IMR-90 (cell line): ENCODE results near the gene GLMN. TPM values are rescaled to one million over a fixed set of nuclear protein-coding genes. Genes with fewer than 3 reads are reported as not detected.

Experiments used
- ATAC-seq: fragments of 200-7000 bp; cut with Tn5 transposase; 2 replicates; pipeline ENCODE4 v1.9.1; 2020; ENCODE audit warnings: low read depth, mild to moderate bottlenecking, moderate library complexity
- BruUV-seq: library from RNA; stranded (reverse); fragments of 400-500 nt; replicated peaks from 2 replicates; lab custom pipeline; 2021; lab: Mats Ljungman, UMichigan
- CTCF ChIA-PET: fragments of 300-600 bp; formaldehyde crosslinking; extraction: SDS; loops from one replicate; lab custom pipeline; 2021; ENCODE audit warnings: antibody characterized with exemption; lab: Yijun Ruan, JAX
- POLR2A ChIA-PET: fragments of 300-600 bp; sonication (Branson Sonifier 250); formaldehyde crosslinking; loops from one replicate; lab custom pipeline; 2022; ENCODE audit warnings: antibody characterized with exemption; ENCODE audit not compliant: unreplicated experiment; lab: Charles Lee
- DNase-seq: peaks from one replicate; pipeline ENCODE4 v3.0.0; 2013
- H2AFZ ChIP-seq: replicated peaks from 2 replicates; pipeline ENCODE3; 2013; ENCODE audit warnings: low read length, mild to moderate bottlenecking; ENCODE audit not compliant: poor library complexity
- H2AK5ac ChIP-seq: 2 replicates; pipeline ENCODE4 v1.6.1; 2013; ENCODE audit warnings: low read depth, low read length, inconsistent platforms
- H2AK9ac ChIP-seq: replicated peaks from 2 replicates; pipeline ENCODE3; 2013; ENCODE audit warnings: mild to moderate bottlenecking, low read depth, low read length, moderate library complexity; ENCODE audit not compliant: poor library complexity
- H2BK120ac ChIP-seq: 2 replicates; pipeline ENCODE4 v1.6.1; 2013; ENCODE audit warnings: low read depth, low read length, inconsistent platforms
- H2BK15ac ChIP-seq: 3 replicates; pipeline ENCODE4 v1.6.1; 2013; ENCODE audit warnings: low read depth, low read length, inconsistent platforms
- H2BK20ac ChIP-seq: 2 replicates; pipeline ENCODE4 v1.6.1; 2013; ENCODE audit warnings: low read depth, mild to moderate bottlenecking, inconsistent platforms, low read length, moderate library complexity
- H2BK5ac ChIP-seq: 2 replicates; pipeline ENCODE4 v1.6.1; 2013; ENCODE audit warnings: mild to moderate bottlenecking, low read depth, low read length, inconsistent platforms; ENCODE audit not compliant: poor library complexity, severe bottlenecking
- H3K14ac ChIP-seq: replicated peaks from 2 replicates; pipeline ENCODE4 v1.6.1; 2013; ENCODE audit warnings: low read depth, low read length, inconsistent platforms
- H3K18ac ChIP-seq: 2 replicates; pipeline ENCODE4 v1.6.1; 2013; ENCODE audit warnings: low read depth, low read length, control low read depth
- H3K23ac ChIP-seq: 2 replicates; pipeline ENCODE4 v1.6.1; 2013; ENCODE audit warnings: low read depth, low read length, inconsistent platforms
- H3K27ac ChIP-seq: 2 replicates; pipeline ENCODE4 v1.5.1; 2013; ENCODE audit warnings: mild to moderate bottlenecking, control low read depth, low read length; ENCODE audit not compliant: insufficient read depth
- H3K27me3 ChIP-seq: 2 replicates; pipeline ENCODE4 v1.6.1; 2013; ENCODE audit warnings: low read length; ENCODE audit not compliant: control insufficient read depth, insufficient read depth
- H3K36me3 ChIP-seq: 2 replicates; pipeline ENCODE4 v1.6.1; 2013; ENCODE audit warnings: low read length, mixed read lengths; ENCODE audit not compliant: control insufficient read depth, insufficient read depth
- H3K4ac ChIP-seq: 2 replicates; pipeline ENCODE4 v1.6.1; 2013; ENCODE audit warnings: low read depth, low read length, inconsistent platforms
- H3K4me1 ChIP-seq: 2 replicates; pipeline ENCODE4 v1.6.1; 2013; ENCODE audit warnings: low read length, mixed read lengths; ENCODE audit not compliant: control insufficient read depth, insufficient read depth
- H3K4me2 ChIP-seq: 2 replicates; pipeline ENCODE4 v1.6.1; 2013; ENCODE audit warnings: low read depth, mild to moderate bottlenecking, control low read depth, low read length, moderate library complexity
- H3K4me3 ChIP-seq: 2 replicates; pipeline ENCODE4 v1.5.1; 2013; ENCODE audit warnings: low read depth, mild to moderate bottlenecking, control low read depth, low read length, moderate library complexity; ENCODE audit not compliant: insufficient read depth
- H3K56ac ChIP-seq: 2 replicates; pipeline ENCODE4 v1.6.1; 2013; ENCODE audit warnings: low read length, inconsistent platforms; ENCODE audit not compliant: insufficient read depth; ENCODE audit errors: extremely low read depth
- H3K79me1 ChIP-seq, 2 experiments: 2 replicates each; pipeline ENCODE4 v1.6.1; 2013; ENCODE audit warnings: low read length in 2 of 2, inconsistent platforms in 1 of 2, low read depth in 1 of 2
- H3K9ac ChIP-seq: 2 replicates; pipeline ENCODE4 v1.6.1; 2013; ENCODE audit warnings: low read depth, low read length, control low read depth
- H3K9me1 ChIP-seq: 2 replicates; pipeline ENCODE4 v1.6.1; 2013; ENCODE audit warnings: low read length, inconsistent platforms; ENCODE audit not compliant: insufficient read depth
- H3K9me3 ChIP-seq: 2 replicates; pipeline ENCODE4 v1.6.1; 2013; ENCODE audit warnings: low read length; ENCODE audit not compliant: control insufficient read depth, insufficient read depth
- H4K20me1 ChIP-seq: 2 replicates; pipeline ENCODE4 v1.6.1; 2013; ENCODE audit warnings: low read length, inconsistent platforms; ENCODE audit not compliant: insufficient read depth
- H4K5ac ChIP-seq: 2 replicates; pipeline ENCODE4 v1.6.1; 2013; ENCODE audit warnings: mild to moderate bottlenecking, low read depth, low read length, control low read depth
- H4K8ac ChIP-seq, 2 experiments: 2 replicates each; pipeline ENCODE4 v1.6.1; 2013; ENCODE audit warnings: low read depth in 2 of 2, low read length in 2 of 2, control low read depth in 1 of 2, inconsistent platforms in 1 of 2
- H4K91ac ChIP-seq: 2 replicates; pipeline ENCODE4 v1.6.1; 2013; ENCODE audit warnings: low read depth, low read length, inconsistent platforms; ENCODE audit not compliant: insufficient read depth
- BHLHE40 ChIP-seq: fragments of 150-350 bp; IDR thresholded peaks from 2 replicates; pipeline ENCODE4 v1.6.1; 2016; ENCODE audit warnings: mild to moderate bottlenecking, low read depth, low read length
- CEBPB ChIP-seq: IDR thresholded peaks from 2 replicates; pipeline ENCODE4 v1.6.1; 2012; ENCODE audit warnings: low read depth, low read length, improper control_type of control experiment
- CHD1 ChIP-seq: IDR thresholded peaks from 2 replicates; pipeline ENCODE4 v1.6.1; 2012; ENCODE audit warnings: low read depth, low read length, improper control_type of control experiment
- FOS ChIP-seq: fragments of 150-350 bp; IDR thresholded peaks from 2 replicates; pipeline ENCODE4 v1.6.1; 2016; ENCODE audit warnings: low read depth, low read length
- MAFK ChIP-seq: IDR thresholded peaks from 2 replicates; pipeline ENCODE4 v1.6.1; 2012; ENCODE audit warnings: low read depth, low read length, improper control_type of control experiment
- MAZ ChIP-seq: IDR thresholded peaks from 2 replicates; pipeline ENCODE4 v1.6.1; 2012; ENCODE audit warnings: low read depth, mild to moderate bottlenecking, low read length, improper control_type of control experiment, moderate library complexity, borderline replicate concordance
- MXI1 ChIP-seq: IDR thresholded peaks from 2 replicates; pipeline ENCODE4 v1.6.1; 2012; ENCODE audit warnings: low read depth, mild to moderate bottlenecking, low read length, moderate library complexity, borderline replicate concordance
- POLR2A ChIP-seq: IDR thresholded peaks from 2 replicates; pipeline ENCODE4 v1.6.1; 2012; ENCODE audit warnings: mild to moderate bottlenecking, low read depth, low read length
- RAD21 ChIP-seq: IDR thresholded peaks from 2 replicates; pipeline ENCODE4 v1.6.1; 2012; ENCODE audit warnings: low read length, improper control_type of control experiment
- RCOR1 ChIP-seq: IDR thresholded peaks from 2 replicates; pipeline ENCODE4 v1.6.1; 2012; ENCODE audit warnings: mild to moderate bottlenecking, low read length, improper control_type of control experiment; ENCODE audit not compliant: insufficient replicate concordance
- RFX5 ChIP-seq: IDR thresholded peaks from 2 replicates; pipeline ENCODE4 v1.8.0; 2012; ENCODE audit warnings: low read depth, mild to moderate bottlenecking, low read length, moderate library complexity
- SMC3 ChIP-seq: fragments of 150-350 bp; IDR thresholded peaks from 2 replicates; pipeline ENCODE4 v1.6.1; 2016; ENCODE audit warnings: low read depth, mild to moderate bottlenecking, antibody characterized with exemption, low read length, moderate library complexity
- WGBS, 2 experiments: methylation state at CpG; one replicate each; pipeline versions ENCODE4 v1.1.5 to v1.1.7; 2013; ENCODE audit warnings: missing lambda C conversion rate in 2 of 2; ENCODE audit not compliant: insufficient read length in 1 of 2; ENCODE audit errors: extremely low coverage in 2 of 2; 5-methylcytosine and 5-hydroxymethylcytosine counted together
- dilution Hi-C: fragments of 300-500 bp; cut with HindIII; formaldehyde crosslinking; loops from one replicate; pipeline ENCODE4 v1.14.3; 2018; ENCODE audit warnings: low sequenced_read_pairs; ENCODE audit not compliant: unreplicated experiment
- in situ Hi-C: fragments of 300-500 bp; cut with MboI; formaldehyde crosslinking; loops from 3 replicates; pipeline ENCODE4 v1.14.3; 2019; ENCODE audit warnings: low sequenced_read_pairs, inconsistent platforms, mixed read lengths
- intact Hi-C: fragments of 100-400 bp; cut with micrococcal nuclease; formaldehyde crosslinking; loops from 2 replicates; pipeline ENCODE4 v1.10.0; 2022
- polyA plus RNA-seq, 3 experiments: library from polyadenylated mRNA; depleted of rRNA; stranded (reverse); fragments of >200 nt; gene quantifications; 2 replicates each; pipeline ENCODE4 v1.2.3, GENCODE V29; 2012; ENCODE audit warnings: low replicate concordance in 1 of 3
- total RNA-seq: library from RNA; depleted of rRNA; stranded (reverse); fragments of >200 nt; gene quantifications from 2 replicates; pipeline ENCODE4 v1.2.3, GENCODE V29; 2012
- TF ChIP-seq, protein P1 (sequence below): conservative IDR thresholded peaks from 2 replicates; pipeline ENCODE4 v1.5.1; 2012; ENCODE audit warnings: mild to moderate bottlenecking, low read depth, low read length, improper control_type of control experiment
- TF ChIP-seq, protein P2 (sequence below): fragments of 150-350 bp; IDR thresholded peaks from 2 replicates; pipeline ENCODE4 v1.6.1; 2016; ENCODE audit warnings: low read depth, mild to moderate bottlenecking, low read length, moderate library complexity, borderline replicate concordance
- TF ChIP-seq, protein P3 (sequence below): fragments of 150-350 bp; IDR thresholded peaks from 2 replicates; pipeline ENCODE4 v1.6.1; 2017; ENCODE audit warnings: mild to moderate bottlenecking, antibody characterized with exemption, low read length, low read depth

The GLMN gene
- total and polyA plus RNA-seq, 2 of the 4 experiments (the other 2 are of a cell fraction): 4.1 to 4.7 TPM

DNA sequence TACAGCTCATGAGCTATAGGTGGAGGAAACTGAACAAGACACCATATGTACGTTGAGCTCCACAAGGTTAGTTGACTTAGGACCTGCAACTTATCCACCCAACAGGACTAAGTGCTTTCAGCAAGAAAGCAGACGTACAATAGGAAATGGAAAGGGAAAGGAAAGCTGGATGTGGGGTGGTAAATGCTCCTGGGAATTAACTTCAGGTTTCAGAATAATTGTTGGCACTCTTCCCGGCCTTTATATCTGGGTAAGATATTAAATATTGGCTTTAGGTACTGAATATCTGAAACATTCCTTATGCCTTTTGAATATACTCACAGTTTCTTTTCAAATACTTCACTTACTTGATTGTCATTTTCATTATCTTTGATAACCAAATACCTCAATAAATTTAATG lies 36.3 kb downstream of the GLMN start:
- TF ChIP-seq POLR2A (no peak), CHD1 (no peak), CEBPB (no peak), FOS (no peak), MAZ (no peak), MXI1 (no peak), RCOR1 (no peak), RAD21 (no peak), MAFK (no peak), SMC3 (no peak), RFX5 (no peak), BHLHE40 (no peak)
- TF ChIP-seq, protein P1, sequence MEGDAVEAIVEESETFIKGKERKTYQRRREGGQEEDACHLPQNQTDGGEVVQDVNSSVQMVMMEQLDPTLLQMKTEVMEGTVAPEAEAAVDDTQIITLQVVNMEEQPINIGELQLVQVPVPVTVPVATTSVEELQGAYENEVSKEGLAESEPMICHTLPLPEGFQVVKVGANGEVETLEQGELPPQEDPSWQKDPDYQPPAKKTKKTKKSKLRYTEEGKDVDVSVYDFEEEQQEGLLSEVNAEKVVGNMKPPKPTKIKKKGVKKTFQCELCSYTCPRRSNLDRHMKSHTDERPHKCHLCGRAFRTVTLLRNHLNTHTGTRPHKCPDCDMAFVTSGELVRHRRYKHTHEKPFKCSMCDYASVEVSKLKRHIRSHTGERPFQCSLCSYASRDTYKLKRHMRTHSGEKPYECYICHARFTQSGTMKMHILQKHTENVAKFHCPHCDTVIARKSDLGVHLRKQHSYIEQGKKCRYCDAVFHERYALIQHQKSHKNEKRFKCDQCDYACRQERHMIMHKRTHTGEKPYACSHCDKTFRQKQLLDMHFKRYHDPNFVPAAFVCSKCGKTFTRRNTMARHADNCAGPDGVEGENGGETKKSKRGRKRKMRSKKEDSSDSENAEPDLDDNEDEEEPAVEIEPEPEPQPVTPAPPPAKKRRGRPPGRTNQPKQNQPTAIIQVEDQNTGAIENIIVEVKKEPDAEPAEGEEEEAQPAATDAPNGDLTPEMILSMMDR: no peak
- TF ChIP-seq, protein P2, sequence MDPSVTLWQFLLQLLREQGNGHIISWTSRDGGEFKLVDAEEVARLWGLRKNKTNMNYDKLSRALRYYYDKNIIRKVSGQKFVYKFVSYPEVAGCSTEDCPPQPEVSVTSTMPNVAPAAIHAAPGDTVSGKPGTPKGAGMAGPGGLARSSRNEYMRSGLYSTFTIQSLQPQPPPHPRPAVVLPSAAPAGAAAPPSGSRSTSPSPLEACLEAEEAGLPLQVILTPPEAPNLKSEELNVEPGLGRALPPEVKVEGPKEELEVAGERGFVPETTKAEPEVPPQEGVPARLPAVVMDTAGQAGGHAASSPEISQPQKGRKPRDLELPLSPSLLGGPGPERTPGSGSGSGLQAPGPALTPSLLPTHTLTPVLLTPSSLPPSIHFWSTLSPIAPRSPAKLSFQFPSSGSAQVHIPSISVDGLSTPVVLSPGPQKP: no peak
- TF ChIP-seq, protein P3, sequence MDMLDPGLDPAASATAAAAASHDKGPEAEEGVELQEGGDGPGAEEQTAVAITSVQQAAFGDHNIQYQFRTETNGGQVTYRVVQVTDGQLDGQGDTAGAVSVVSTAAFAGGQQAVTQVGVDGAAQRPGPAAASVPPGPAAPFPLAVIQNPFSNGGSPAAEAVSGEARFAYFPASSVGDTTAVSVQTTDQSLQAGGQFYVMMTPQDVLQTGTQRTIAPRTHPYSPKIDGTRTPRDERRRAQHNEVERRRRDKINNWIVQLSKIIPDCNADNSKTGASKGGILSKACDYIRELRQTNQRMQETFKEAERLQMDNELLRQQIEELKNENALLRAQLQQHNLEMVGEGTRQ: no peak

More for the DNA sequence above, 36.3 kb downstream of the GLMN start:
- CTCF ChIA-PET: interaction anchor here (0.6 kb wide), 2 partner anchors 48 to 515 kb away, joined by 3 read pairs; no protein-coding TSS in a partner anchor
- Histone ChIP-seq H2AFZ (no peak overlapping the region), H2AK5ac (no peak overlapping the region), H4K5ac (no peak overlapping the region), H2BK5ac (no peak overlapping the region), H2BK15ac (no peak overlapping the region), H2BK120ac (no peak overlapping the region), H3K18ac (no peak overlapping the region), H3K23ac (no peak overlapping the region), H4K20me1 (no peaks in the 10 kb centered on the region; the same call in 1 of the 2 replicates), H3K4ac (no peak overlapping the region), H4K8ac (no peak overlapping the region), H3K9ac (no peak overlapping the region), H3K4me3 (no peak overlapping the region), H3K79me1 (no peaks in the 10 kb centered on the region), H3K27ac (no peak overlapping the region), H3K4me1 (no peaks in the 10 kb centered on the region), H4K91ac (no peak overlapping the region), H3K56ac (no peak overlapping the region), H3K4me2 (no peak overlapping the region), H3K9me3 (no peaks in the 10 kb centered on the region), H2BK20ac (no peak overlapping the region), H3K36me3 (peaks cover 7% of the 10 kb centered on the region), H3K9me1 (no peaks in the 10 kb centered on the region; the same call in 1 of the 2 replicates), H3K14ac (no peak overlapping the region), H2AK9ac (no peak overlapping the region), H3K27me3 (no peaks in the 10 kb centered on the region)
- intact Hi-C loops: no loop called here
- ATAC-seq: no peak
- in situ Hi-C loops: no loop called here
- DNase-seq: no peak
- dilution Hi-C loops: no loop called here
- POLR2A ChIA-PET: no interaction called here
- no CpG with 5 or more reads among the region's 3 CpGs for WGBS, 2 experiments
- no TSS peak for BruUV-seq
